BE2C (cell line): ENCODE measurements around the gene PPP2R5D.
"Not testable (repeated sequence)": the region's sequence is repeated elsewhere in the genome, so short reads cannot be mapped to it uniquely, and the experiment has no call there.

Experiments used
- DNase-seq: peaks from one replicate; pipeline ENCODE4 v3.0.0-alpha.2; 2020
- H3K27me3 ChIP-seq: fragments of 250-450 bp; sonication (Bioruptor Pico); 2 replicates; pipeline ENCODE4 v1.5.1; 2020; ENCODE audit warnings: mild to moderate bottlenecking
- H3K36me3 ChIP-seq: fragments of 250-450 bp; sonication (Bioruptor Pico); 2 replicates; pipeline ENCODE4 v1.5.1; 2020; ENCODE audit warnings: mild to moderate bottlenecking
- H3K4me1 ChIP-seq: fragments of 250-450 bp; sonication (Bioruptor Pico); 2 replicates; pipeline ENCODE4 v1.5.1; 2020
- H3K4me3 ChIP-seq: 2 replicates; pipeline ENCODE4 v1.5.1; 2011; ENCODE audit warnings: low read depth, low read length
- H3K9me3 ChIP-seq: fragments of 250-450 bp; sonication (Bioruptor Pico); 2 replicates; pipeline ENCODE4 v1.5.1; 2020
- TF ChIP-seq, protein P1 (sequence below): IDR thresholded peaks from 2 replicates; pipeline ENCODE4 v1.5.1; 2012; ENCODE audit warnings: mild to moderate bottlenecking, low read depth, low read length

The PPP2R5D gene

DNA sequence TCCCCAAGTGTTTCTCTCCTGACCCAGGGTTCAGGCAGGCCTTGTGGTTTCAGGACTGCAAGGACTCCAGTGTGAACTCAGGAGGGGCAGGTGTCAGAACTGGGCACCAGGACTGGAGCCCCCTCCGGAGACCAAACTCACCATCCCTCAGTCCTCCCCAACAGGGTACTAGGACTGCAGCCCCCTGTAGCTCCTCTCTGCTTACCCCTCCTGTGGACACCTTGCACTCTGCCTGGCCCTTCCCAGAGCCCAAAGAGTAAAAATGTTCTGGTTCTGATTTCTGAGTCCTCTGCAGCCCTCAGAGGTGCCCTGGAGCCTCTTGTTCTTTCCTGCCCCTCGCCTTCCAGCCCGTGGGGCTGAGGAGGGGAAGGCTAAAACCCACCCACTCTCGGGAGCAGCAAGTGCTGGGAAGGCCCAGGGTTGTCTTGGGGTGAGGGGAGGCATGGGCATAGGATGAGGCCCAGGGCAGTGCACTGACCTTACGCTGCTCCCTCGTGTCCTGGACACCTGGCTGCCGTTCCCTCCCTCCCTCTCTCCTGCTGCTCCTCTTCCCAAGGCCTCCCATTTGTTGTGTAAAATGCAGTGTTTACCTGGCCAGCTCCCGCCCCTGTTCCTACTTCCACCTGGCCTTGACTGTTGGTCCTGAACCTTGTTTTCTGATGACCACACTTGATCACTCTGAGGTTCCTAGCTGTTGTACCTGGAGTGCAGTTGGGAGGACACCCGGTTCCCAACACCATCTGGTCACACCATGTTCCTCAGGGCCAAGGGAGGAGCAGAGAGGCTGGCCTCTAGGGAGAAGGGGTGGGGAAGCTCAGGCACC lies 45.2 kb upstream of the PPP2R5D start:
- Histone ChIP-seq H3K4me3 (no peak overlapping the region), H3K36me3 (peaks cover 53% of the 10 kb centered on the region), H3K4me1 (no peaks in the 10 kb centered on the region), H3K9me3 (no peaks in the 10 kb centered on the region), H3K27me3 (no peaks in the 10 kb centered on the region)
- no peak for DNase-seq
- TF ChIP-seq, protein P1, sequence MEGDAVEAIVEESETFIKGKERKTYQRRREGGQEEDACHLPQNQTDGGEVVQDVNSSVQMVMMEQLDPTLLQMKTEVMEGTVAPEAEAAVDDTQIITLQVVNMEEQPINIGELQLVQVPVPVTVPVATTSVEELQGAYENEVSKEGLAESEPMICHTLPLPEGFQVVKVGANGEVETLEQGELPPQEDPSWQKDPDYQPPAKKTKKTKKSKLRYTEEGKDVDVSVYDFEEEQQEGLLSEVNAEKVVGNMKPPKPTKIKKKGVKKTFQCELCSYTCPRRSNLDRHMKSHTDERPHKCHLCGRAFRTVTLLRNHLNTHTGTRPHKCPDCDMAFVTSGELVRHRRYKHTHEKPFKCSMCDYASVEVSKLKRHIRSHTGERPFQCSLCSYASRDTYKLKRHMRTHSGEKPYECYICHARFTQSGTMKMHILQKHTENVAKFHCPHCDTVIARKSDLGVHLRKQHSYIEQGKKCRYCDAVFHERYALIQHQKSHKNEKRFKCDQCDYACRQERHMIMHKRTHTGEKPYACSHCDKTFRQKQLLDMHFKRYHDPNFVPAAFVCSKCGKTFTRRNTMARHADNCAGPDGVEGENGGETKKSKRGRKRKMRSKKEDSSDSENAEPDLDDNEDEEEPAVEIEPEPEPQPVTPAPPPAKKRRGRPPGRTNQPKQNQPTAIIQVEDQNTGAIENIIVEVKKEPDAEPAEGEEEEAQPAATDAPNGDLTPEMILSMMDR = no peak

DNA sequence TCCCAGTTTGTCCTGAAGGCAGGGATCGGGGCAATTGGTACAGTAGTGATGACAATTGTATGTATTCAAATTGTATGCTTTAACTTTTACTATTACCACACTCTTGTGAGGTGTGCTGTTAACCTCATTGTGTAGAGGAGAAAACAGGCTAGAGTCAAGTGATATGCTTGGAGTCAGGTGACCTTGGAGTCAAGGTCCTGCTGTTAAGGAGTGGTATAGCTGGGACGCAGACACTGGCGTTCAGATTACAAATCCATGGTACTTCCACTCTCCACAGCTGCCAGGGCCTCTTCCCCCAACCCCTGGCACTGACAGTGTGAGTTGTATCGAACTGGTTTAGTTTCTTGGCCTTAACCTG lies 44.6 kb upstream of the PPP2R5D start:
- TF ChIP-seq, protein P1 = no peak
- H3K36me3 ChIP-seq = peaks cover 47% of the 10 kb centered on the region
- H3K4me3 ChIP-seq = no peak overlapping the region
- H3K27me3 ChIP-seq = no peaks in the 10 kb centered on the region
- DNase-seq = no peak
- no peaks in the 10 kb centered on the region for H3K4me1 ChIP-seq
- H3K9me3 ChIP-seq = no peaks in the 10 kb centered on the region

DNA sequence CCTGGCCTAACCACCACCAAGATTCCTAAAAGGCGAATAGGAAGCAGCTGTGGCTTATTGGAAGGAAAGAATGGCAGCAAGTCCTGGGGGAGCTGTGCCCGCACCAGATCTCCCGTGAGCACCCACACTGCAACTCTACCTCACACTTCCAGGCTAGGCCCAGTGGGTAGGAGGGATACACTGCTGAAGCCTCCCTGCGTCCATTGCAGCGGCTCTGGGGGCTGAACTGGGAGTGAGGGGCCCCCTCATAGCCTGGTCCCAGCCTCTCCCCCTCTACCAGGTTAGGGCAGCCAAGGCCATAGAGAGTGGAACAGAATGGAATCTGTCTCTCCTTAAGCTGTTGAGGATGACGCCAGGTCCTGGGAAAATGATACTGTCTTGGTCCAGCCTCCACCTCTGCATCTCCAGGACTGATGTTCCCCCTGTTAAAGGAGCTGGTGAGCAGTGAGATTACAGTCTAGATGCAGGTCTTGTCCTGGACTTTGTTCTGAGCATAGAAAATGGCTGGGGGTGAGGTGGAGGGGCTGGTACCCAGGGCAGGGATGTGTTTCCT lies 43.8 kb upstream of the PPP2R5D start:
- TF ChIP-seq, protein P1 = no peak
- Histone ChIP-seq H3K4me1 (no peaks in the 10 kb centered on the region), H3K4me3 (no peak overlapping the region), H3K27me3 (no peaks in the 10 kb centered on the region), H3K36me3 (peaks cover 39% of the 10 kb centered on the region), H3K9me3 (no peaks in the 10 kb centered on the region)
- no peak for DNase-seq

DNA sequence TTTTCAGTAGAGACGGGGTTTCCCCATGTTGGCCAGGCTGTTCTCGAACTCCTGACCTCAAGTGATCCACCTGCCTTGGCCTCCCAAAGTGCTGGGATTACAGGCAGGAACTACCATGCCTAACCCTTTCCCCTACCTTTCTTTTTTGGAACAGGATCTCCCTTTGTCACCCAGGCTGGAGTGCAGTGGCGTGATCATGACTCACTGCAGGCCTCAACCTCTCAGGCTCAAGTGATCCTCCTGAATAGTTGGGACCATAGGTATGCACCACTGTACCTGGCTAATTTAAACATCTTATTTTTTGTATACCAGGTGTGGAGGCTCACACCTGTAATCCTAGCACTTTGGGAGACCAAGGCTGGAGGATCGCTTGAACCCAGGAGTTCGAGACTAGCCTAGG lies 43.0 kb upstream of the PPP2R5D start:
- H3K4me3 ChIP-seq, H3K27me3 ChIP-seq, DNase-seq, H3K9me3 ChIP-seq, H3K4me1 ChIP-seq: not testable (repeated sequence)
- peaks cover 33% of the 10 kb centered on the region for H3K36me3 ChIP-seq

DNA sequence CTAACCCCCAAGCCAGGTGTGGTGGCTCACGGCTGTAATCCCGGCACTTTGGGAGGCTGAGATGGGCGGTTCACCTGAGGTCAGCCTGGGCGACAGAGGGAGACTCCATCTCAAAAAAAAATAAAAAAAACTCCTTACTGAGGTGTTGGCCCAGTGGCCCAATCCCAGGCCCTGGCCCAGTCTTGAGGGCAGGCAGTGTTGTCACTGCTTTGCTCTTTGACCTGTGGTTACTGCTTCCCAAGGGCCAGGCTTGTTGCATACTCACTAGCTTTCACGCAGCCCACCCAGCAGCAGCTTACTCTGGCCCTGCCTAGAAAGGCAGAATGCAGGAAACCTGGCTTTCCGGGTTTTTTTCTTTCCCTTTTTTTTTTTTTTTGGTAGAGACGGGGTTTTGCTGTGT lies 41.9 kb upstream of the PPP2R5D start:
- no peak for DNase-seq
- TF ChIP-seq, protein P1 = no peak

DNA sequence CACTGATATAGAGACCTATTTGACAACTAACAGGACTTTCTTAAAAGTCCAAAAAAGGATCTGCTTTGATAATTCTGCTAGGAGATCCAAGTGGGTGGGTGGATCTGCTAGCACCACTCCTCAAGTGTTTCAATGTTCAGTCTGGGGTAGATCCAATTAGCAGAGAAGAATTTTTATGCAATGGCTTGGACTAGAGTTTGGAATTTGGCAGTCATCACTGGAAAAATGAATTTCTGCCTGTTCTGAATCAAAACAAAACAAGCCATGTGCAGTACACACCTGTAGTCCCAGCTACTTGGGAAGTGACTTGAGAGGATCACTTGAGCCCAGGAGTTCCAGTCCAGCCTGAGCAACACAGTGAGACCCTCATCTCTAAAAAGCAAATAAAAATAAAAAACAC lies 36.4 kb upstream of the PPP2R5D start:
- H3K4me3 ChIP-seq = no peak overlapping the region
- H3K36me3 ChIP-seq = peaks cover 6% of the 10 kb centered on the region
- no peak for DNase-seq
- H3K9me3 ChIP-seq = no peaks in the 10 kb centered on the region
- H3K27me3 ChIP-seq = no peaks in the 10 kb centered on the region
- no peaks in the 10 kb centered on the region for H3K4me1 ChIP-seq
- TF ChIP-seq, protein P1 = no peak

More for the DNA sequence above, 41.9 kb upstream of the PPP2R5D start:
- peaks cover 25% of the 10 kb centered on the region for H3K36me3 ChIP-seq
- H3K9me3 ChIP-seq = no peaks in the 10 kb centered on the region
- no peak overlapping the region for H3K4me3 ChIP-seq
- no peaks in the 10 kb centered on the region for H3K27me3 ChIP-seq
- no peaks in the 10 kb centered on the region for H3K4me1 ChIP-seq
